HG03045 (cell line): ENCODE measurements around the gene CACNA1H.

Source experiments
- ATAC-seq: cut with Tn5 transposase; IDR thresholded peaks from one replicate; pipeline ENCODE4 v1.9.1; 2021; ENCODE audit warnings: mild to moderate bottlenecking, moderate library complexity; ENCODE audit not compliant: unreplicated experiment

Gene CACNA1H

GRCh38 chr16:1152651-1153259 lies at the start of gene CACNA1H:
Gene CACNA1H, plus strand, starts transcription at chr16:1153106. Its CDS starts 632 bp downstream, at chr16:1153738.
- no peak for ATAC-seq

GRCh38 chr16:1103636-1103980 lies 49.3 kb upstream of the CACNA1H start:
- no peak for ATAC-seq

DNA sequence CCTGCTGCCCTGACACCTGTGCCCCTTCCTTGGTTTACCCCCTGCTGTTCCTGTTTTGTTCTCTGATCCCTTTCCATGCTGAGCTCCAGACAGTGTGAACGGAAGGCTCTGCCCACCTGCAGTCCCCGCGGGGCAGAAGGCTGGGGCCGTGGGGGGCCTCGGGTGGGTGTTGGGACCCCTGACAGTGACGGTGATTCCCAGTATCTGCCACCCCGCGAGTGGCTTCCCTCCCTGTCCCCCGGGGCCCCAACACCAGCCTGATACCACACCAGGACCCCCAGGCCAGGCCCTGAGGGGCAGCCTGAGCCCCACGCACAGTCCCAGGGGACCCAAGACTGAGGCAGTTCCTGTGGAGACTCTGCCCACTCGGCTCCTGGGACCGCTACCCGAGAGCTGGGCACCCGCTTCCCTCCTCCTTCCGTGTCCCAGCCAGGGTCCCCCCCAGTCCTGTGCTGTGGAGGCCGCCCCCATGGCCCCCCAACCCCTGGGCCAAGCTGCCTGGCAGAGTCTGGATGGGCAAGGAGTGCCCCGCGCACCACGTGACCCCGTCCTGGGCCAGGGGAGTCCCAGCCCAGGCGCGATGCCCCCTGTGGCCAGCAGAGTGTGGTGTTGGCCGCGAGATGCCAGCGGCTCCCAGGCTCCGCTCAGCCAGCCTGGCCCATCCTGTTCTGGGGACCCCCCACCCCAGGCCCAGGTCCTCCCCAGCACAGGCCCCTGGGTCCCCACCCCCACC lies 46.9 kb upstream of the CACNA1H start:
- no peak for ATAC-seq

DNA sequence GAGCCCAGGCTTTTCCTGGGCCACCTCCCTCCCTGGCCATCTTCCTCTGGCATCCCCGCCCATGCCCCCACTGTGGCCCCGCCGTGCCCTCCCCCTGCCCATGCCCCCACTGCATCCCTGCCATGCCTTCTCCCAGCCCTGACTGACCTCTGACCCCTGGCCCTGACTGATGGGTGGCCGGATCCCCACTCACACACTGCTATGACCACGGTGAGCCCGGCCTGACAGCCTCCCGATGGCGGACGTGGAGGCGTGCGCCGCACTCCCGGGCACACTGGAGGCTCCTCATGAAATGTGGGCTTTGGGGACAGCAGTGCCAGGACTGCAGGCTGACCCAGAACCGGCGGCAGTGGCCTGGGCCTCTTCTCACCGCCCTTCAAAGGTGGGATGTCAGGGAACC lies 46.2 kb upstream of the CACNA1H start:
- ATAC-seq: no peak

GRCh38 chr16:1107141-1107540 lies 45.8 kb upstream of the CACNA1H start:
- ATAC-seq: no peak

GRCh38 chr16:1107731-1108130 lies 45.2 kb upstream of the CACNA1H start:
- ATAC-seq: no peak

DNA sequence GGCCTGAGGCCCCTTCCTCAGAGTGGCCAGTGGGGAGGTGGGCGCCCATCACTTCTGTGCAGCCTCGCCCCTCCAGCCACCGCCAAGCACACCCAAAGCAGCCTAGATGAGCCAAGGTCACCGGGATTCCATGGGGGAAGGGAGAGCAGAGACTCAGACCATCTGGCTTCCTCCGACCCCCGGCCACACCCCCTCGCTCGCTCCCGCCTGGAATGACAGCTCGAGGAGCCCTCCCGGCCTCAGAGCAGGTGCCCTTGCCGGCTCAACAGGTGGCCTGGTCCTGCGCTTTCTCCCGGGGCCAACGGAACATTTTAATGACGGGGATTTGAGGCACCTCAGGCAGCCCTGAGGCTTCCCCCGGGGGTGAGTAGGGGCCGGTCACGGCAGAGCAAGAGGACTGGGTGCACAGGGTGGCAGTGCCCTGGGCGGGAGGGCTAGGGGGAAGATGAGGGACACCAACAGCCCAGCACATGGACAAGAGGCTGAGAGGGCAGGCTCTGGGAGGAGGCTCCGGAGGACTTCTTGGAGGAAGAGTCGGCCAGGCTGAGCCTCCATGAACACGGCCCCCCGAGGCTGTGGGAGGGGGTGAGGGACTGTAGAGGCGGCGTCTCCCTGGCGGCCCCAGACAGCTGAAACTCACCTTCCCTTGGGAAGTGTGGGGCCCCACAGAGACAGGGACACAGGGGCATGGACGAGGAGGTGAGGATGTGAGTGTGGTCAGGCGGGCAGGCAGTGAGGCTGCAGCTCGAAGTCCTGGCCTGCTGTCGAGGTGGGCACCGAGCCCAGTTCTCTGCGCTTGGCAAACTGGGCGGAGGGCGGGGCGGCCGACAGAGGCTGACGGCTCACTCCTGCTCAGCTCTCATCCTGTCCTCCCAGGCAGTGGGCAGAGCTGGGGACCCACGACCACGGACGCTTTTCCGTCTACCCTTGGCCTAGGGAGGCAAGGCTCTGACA lies 44.3 kb upstream of the CACNA1H start:
- ATAC-seq: no peak

- no peak for ATAC-seq
Observed at GRCh38 chr16:1109648-1110047, 43.3 kb upstream of the CACNA1H start.

DNA sequence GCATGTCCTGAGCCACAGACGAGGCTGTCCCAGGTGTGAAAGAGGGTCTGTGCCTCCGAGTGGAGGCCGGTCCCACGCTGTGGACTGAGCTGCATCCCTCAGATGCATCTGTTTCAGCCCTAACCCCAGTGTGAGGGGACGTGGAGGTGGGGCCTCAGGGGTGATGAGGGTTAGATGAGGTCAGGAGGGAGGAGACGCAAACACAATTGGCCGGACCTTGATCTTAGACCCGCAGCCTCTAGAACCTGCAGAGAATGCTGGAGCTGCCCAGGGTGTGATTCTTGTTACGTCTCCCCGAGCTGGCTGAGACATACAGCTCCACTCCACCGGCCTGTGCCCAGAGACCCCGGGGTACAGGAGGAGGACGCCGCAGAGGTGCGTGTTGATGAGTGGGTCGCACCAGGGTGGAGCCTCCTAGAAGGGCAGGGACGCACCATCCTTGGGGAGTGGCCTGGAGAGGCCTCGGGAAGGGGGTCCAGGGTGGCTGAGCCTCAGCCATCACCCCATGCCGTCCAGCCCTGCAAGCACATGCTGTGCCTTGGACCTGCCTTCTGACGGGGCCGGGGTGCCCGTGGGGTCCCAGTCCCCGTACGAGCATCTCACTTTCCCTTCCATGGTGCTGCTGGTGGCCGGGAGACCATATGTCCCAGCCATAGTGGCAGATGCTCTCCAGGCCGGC lies 40.3 kb upstream of the CACNA1H start:
- ATAC-seq: no peak

DNA sequence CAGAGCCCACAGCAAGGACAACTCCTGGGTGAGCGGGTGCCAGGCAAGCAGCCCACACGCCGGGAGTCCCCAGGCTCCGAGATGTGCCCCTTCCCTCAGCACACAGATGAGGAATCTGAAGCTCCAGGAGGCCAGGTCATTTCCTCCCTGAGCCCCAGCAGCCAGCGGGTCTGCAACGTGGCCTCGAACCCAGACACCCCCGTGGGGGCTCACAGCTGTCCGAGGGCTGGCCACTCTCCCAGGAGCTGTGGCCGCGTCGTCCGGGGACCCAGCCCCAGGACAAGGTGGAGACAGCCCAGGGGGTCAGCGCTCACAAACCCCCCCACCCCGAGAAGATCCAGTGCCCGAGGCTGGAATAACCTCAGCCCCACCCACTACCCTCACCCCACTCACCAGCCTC lies 39.4 kb upstream of the CACNA1H start:
- no peak for ATAC-seq

DNA sequence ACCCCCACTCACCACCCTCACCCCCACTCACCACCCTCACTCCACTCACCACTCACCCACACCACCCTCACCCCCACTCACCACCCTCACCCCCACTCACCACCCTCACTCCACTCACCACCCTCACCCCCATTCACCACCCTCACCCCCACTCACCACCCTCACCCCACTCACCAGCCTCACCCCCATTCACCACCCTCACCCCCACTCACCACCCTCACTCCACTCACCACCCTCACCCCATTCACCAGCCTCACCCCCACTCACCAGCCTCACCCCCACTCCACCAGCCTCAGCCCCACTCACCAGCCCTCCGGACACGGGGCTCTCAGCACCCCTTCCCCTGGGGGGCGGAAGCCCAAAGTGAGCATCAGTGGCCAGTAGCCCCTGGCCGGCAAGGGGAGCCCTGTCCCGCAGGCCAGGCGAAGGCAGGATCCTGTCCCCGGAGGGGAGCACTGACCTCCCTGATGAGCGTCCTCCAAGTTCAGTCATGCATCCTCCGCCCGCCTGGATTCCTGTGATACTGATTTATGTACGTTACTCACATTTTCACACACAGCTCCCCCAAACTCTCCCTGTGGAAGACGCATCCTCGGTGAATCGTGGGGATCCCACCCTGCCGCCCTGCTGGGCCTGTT lies 38.9 kb upstream of the CACNA1H start:
- ATAC-seq: no peak

GRCh38 chr16:1116693-1117077 lies 36.2 kb upstream of the CACNA1H start:
- ATAC-seq: no peak

DNA sequence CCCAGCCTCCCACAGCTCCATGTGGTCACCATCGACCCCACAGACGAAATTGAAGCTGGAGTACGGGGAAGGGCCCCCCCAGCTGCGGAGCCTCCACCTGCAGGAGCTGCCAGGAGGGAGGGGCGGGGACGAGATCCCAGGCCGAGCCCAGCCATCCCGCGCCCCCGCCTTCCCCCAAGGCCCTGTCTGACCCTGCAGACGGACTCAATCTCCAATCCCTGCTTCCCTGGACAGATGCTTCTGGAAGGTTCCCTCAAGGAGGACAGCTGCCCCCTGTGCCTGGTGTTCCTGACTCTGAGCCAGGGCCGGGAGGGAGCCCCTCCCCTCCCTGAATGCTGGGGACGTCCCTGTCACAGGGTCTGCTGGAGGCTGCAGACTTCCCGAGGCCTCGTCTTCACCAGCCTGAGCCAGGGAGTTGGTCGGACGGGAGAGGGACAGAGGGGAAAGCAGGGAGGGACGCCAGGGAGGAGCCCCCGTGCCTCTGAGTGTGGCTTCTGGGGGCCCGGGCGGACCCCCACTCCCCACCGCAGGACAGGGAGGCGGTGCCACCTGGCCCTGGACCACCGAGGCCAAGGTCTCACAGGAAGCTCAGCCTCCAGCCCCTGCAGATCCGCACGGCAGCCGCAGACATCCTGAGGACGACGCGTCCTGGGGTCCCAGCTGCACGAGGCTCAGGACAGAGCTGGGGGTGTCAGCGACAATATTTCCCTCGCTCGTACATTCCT lies 35.6 kb upstream of the CACNA1H start:
- no peak for ATAC-seq

GRCh38 chr16:1117926-1118325 lies 35.0 kb upstream of the CACNA1H start:
- ATAC-seq: no peak

- no peak for ATAC-seq
Observed at GRCh38 chr16:1119129-1119528, 33.8 kb upstream of the CACNA1H start.

GRCh38 chr16:1119766-1120576 lies 32.9 kb upstream of the CACNA1H start:
- ATAC-seq: no peak

DNA sequence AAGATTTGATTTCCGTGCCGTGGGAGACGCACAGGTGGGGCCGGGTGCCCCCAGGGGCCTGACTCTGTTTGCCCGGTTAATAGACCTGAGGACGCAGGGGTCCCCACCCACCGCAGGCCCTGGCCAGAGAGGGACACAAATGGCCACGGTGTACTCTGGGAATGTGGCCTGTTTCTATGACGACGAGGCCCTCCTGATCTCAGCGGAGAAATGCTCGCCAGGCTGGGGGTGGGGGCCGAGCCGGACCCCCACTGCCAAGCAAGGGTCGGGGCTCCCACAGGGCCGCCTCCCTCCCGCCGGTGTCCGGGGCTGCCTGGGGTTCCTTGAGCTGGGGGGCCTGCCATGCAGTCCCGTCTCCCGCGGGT lies 32.3 kb upstream of the CACNA1H start:
- ATAC-seq: no peak

DNA sequence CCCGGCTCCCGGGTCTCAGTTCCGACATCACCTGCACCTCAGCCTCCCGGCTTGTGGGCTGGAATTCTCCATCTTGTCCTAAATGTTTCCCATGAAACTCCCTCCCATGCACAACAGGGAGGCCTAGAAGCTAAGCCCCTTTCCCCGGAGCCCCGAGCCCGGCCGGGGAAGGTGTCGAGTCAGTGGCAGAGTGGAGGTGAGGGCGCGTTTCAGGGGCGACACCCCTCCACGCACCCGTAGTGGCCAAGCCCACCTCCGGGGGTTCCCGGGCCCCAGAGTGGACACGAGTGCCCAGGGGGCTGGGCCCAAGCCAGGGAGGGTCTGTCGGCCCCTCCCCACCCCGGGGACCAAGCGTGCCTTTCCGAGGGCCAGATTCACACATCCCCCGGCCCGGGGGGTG lies 31.9 kb upstream of the CACNA1H start:
- no peak for ATAC-seq
